ENCODE measurements around the gene HBA2.

- no peak for TF ChIP-seq CTCF (IDR thresholded peaks at IDR 0.05)
- no peak for TF ChIP-seq POLR2AphosphoS5 (IDR thresholded peaks at IDR 0.05)
- no peak for TF ChIP-seq POLR2A (IDR thresholded peaks at IDR 0.05)
- no peak for TF ChIP-seq EP300 (IDR thresholded peaks at IDR 0.05; ENCODE audit: low read depth)
Observed at GRCh38 chr16:159136-159849, 13.4 kb upstream of the HBA2 start.

Data from transverse colon (tissue), 4 donors.